Measurements from ENCODE around the gene ZNF330. TPM values are rescaled to one million over a fixed set of nuclear protein-coding genes. Genes with fewer than 3 reads are reported as not detected.

The ZNF330 gene
- total and polyA plus RNA-seq, 2 experiments from 2014 or later, result 32.3 to 38.9 TPM

DNA sequence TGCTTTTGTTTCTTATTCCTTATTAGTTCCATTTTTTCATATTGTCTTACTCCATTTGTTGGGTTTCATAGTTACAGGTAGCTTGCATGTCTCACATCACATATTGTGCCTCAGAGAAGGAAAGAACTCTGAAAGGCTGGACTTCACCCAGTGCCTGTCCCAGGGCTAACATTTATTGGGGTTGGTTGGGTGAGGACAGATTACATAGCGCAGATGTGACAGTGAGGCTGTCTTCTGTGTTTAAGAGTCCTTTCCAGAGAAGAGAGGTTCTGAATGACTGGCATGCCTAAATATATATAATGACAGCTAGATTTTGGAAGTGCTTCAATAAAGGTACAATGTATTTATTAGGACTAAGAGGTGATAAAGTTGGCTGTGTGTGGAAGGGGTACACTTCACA lies 2.7 kb downstream of the ZNF330 start:
- no peaks in the 10 kb centered on the region for H3F3A ChIP-seq (replicated peaks; ENCODE audit: low read depth)
- no peak for DNase-seq (ENCODE audit: low spot score)
- ATAC-seq, result no peak
- H3K9me2 ChIP-seq (ENCODE audit: insufficient read depth), result no peaks in the 10 kb centered on the region
- H3K79me2 ChIP-seq (replicated peaks; ENCODE audit: insufficient read depth), result peaks cover 43% of the 10 kb centered on the region
- 0 out of 2 replicates have a peak, but pooled peaks cover 5% of the 10 kb centered on the region for H4K20me1 ChIP-seq (replicated peaks; ENCODE audit: insufficient read depth)
- H3K4me2 ChIP-seq, result no peak overlapping the region
- H3K36me3 ChIP-seq (ENCODE audit: insufficient read depth), result peaks cover 17% of the 10 kb centered on the region; the same call in 1 of the 2 replicates
- H3K4me3 ChIP-seq, result no peak overlapping the region
- TF ChIP-seq POLR2AphosphoS5 (IDR thresholded peaks at IDR 0.05; ENCODE audit: low read depth) (no peak), NANOG (IDR thresholded peaks at IDR 0.05; ENCODE audit: borderline replicate concordance) (no peak), JUNB (IDR thresholded peaks at IDR 0.05; ENCODE audit: unreplicated experiment) (no peak), CREB1 (CRISPR knock-in tag; IDR thresholded peaks at IDR 0.05; ENCODE audit: low read depth) (no peak), STAT1 (IDR thresholded peaks at IDR 0.05; ENCODE audit: unreplicated experiment) (no peak), ZNF331 (CRISPR knock-in tag; IDR thresholded peaks at IDR 0.05; ENCODE audit: low read depth) (no peak), CTCF (conservative IDR thresholded peaks at IDR 0.05; ENCODE audit: low read depth in 2 of 2) (no peak), EZH2 (IDR thresholded peaks at IDR 0.05; ENCODE audit: low read depth, unreplicated experiment) (no peak), ZNF114 (CRISPR knock-in tag; IDR thresholded peaks at IDR 0.05) (no peak), EZH2phosphoT487 (IDR thresholded peaks at IDR 0.05; ENCODE audit: unreplicated experiment) (no peak)
- TF ChIP-seq, protein P1, sequence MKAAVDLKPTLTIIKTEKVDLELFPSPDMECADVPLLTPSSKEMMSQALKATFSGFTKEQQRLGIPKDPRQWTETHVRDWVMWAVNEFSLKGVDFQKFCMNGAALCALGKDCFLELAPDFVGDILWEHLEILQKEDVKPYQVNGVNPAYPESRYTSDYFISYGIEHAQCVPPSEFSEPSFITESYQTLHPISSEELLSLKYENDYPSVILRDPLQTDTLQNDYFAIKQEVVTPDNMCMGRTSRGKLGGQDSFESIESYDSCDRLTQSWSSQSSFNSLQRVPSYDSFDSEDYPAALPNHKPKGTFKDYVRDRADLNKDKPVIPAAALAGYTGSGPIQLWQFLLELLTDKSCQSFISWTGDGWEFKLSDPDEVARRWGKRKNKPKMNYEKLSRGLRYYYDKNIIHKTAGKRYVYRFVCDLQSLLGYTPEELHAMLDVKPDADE (IDR thresholded peaks at IDR 0.05), result no peak
- TF ChIP-seq, protein P2, sequence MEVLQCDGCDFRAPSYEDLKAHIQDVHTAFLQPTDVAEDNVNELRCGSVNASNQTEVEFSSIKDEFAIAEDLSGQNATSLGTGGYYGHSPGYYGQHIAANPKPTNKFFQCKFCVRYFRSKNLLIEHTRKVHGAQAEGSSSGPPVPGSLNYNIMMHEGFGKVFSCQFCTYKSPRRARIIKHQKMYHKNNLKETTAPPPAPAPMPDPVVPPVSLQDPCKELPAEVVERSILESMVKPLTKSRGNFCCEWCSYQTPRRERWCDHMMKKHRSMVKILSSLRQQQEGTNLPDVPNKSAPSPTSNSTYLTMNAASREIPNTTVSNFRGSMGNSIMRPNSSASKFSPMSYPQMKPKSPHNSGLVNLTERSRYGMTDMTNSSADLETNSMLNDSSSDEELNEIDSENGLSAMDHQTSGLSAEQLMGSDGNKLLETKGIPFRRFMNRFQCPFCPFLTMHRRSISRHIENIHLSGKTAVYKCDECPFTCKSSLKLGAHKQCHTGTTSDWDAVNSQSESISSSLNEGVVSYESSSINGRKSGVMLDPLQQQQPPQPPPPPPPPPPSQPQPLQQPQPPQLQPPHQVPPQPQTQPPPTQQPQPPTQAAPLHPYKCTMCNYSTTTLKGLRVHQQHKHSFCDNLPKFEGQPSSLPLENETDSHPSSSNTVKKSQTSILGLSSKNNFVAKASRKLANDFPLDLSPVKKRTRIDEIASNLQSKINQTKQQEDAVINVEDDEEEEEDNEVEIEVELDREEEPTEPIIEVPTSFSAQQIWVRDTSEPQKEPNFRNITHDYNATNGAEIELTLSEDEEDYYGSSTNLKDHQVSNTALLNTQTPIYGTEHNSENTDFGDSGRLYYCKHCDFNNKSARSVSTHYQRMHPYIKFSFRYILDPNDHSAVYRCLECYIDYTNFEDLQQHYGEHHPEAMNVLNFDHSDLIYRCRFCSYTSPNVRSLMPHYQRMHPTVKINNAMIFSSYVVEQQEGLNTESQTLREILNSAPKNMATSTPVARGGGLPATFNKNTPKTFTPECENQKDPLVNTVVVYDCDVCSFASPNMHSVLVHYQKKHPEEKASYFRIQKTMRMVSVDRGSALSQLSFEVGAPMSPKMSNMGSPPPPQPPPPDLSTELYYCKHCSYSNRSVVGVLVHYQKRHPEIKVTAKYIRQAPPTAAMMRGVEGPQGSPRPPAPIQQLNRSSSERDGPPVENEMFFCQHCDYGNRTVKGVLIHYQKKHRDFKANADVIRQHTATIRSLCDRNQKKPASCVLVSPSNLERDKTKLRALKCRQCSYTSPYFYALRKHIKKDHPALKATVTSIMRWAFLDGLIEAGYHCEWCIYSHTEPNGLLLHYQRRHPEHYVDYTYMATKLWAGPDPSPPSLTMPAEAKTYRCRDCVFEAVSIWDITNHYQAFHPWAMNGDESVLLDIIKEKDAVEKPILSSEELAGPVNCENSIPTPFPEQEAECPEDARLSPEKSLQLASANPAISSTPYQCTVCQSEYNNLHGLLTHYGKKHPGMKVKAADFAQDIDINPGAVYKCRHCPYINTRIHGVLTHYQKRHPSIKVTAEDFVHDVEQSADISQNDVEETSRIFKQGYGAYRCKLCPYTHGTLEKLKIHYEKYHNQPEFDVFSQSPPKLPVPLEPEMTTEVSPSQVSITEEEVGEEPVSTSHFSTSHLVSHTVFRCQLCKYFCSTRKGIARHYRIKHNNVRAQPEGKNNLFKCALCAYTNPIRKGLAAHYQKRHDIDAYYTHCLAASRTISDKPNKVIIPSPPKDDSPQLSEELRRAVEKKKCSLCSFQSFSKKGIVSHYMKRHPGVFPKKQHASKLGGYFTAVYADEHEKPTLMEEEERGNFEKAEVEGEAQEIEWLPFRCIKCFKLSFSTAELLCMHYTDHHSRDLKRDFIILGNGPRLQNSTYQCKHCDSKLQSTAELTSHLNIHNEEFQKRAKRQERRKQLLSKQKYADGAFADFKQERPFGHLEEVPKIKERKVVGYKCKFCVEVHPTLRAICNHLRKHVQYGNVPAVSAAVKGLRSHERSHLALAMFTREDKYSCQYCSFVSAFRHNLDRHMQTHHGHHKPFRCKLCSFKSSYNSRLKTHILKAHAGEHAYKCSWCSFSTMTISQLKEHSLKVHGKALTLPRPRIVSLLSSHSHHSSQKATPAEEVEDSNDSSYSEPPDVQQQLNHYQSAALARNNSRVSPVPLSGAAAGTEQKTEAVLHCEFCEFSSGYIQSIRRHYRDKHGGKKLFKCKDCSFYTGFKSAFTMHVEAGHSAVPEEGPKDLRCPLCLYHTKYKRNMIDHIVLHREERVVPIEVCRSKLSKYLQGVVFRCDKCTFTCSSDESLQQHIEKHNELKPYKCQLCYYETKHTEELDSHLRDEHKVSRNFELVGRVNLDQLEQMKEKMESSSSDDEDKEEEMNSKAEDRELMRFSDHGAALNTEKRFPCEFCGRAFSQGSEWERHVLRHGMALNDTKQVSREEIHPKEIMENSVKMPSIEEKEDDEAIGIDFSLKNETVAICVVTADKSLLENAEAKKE (CRISPR knock-in tag; IDR thresholded peaks at IDR 0.05), result no peak
- TF ChIP-seq, protein P3, sequence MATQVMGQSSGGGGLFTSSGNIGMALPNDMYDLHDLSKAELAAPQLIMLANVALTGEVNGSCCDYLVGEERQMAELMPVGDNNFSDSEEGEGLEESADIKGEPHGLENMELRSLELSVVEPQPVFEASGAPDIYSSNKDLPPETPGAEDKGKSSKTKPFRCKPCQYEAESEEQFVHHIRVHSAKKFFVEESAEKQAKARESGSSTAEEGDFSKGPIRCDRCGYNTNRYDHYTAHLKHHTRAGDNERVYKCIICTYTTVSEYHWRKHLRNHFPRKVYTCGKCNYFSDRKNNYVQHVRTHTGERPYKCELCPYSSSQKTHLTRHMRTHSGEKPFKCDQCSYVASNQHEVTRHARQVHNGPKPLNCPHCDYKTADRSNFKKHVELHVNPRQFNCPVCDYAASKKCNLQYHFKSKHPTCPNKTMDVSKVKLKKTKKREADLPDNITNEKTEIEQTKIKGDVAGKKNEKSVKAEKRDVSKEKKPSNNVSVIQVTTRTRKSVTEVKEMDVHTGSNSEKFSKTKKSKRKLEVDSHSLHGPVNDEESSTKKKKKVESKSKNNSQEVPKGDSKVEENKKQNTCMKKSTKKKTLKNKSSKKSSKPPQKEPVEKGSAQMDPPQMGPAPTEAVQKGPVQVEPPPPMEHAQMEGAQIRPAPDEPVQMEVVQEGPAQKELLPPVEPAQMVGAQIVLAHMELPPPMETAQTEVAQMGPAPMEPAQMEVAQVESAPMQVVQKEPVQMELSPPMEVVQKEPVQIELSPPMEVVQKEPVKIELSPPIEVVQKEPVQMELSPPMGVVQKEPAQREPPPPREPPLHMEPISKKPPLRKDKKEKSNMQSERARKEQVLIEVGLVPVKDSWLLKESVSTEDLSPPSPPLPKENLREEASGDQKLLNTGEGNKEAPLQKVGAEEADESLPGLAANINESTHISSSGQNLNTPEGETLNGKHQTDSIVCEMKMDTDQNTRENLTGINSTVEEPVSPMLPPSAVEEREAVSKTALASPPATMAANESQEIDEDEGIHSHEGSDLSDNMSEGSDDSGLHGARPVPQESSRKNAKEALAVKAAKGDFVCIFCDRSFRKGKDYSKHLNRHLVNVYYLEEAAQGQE (IDR thresholded peaks at IDR 0.05; ENCODE audit: unreplicated experiment), result no peak
- Mint-ChIP-seq H3K36me3 (ENCODE audit: low read depth) (peaks cover 32% of the 10 kb centered on the region; the same call in 2 of the 3 replicates), H3K4me1 (peaks cover 15% of the 10 kb centered on the region), H3K9me3 (no peaks in the 10 kb centered on the region; the same call in 2 of the 3 replicates), H3K4me3 (no peak overlapping the region), H3K27me3 (ENCODE audit: insufficient read depth, low read depth, poor library complexity) (no peaks in the 10 kb centered on the region), H3K27ac (no peak overlapping the region)
- H3K4me1 ChIP-seq (ENCODE audit: insufficient read depth), result peaks cover 10% of the 10 kb centered on the region
- H2AFZ ChIP-seq, result no peak overlapping the region
- H3K27ac ChIP-seq (ENCODE audit: low read depth), result no peak overlapping the region
- H3K27me3 ChIP-seq (ENCODE audit: insufficient read depth), result no peaks in the 10 kb centered on the region
